Hematopoietic multipotent progenitor cell treated with erythropoietin and hydrocortisone succinate and interleukin-3 and kit ligand, for 8 days (in vitro differentiated cells): Measurements from ENCODE around the gene DYRK3.

ENCODE experiments used
- DNase-seq: peaks from one replicate; pipeline ENCODE4 v3.0.0-alpha.2; 2015

Gene DYRK3

GRCh38 chr1:206684478-206685333 lies 49.4 kb downstream of the DYRK3 start, which contains the start of gene MAPKAPK2:
Gene MAPKAPK2, plus strand, starts transcription at chr1:206684905. Its CDS starts 325 bp downstream, at chr1:206685230.
- DNase-seq, result peak; percentile 55

GRCh38 chr1:206685334-206685768 lies 50.0 kb downstream of the DYRK3 start:
- DNase-seq, result no peak

- DNase-seq, result peak; percentile 57
These were observed 50.6 kb downstream of the DYRK3 start for GRCh38 chr1:206685769-206686477.

DNA sequence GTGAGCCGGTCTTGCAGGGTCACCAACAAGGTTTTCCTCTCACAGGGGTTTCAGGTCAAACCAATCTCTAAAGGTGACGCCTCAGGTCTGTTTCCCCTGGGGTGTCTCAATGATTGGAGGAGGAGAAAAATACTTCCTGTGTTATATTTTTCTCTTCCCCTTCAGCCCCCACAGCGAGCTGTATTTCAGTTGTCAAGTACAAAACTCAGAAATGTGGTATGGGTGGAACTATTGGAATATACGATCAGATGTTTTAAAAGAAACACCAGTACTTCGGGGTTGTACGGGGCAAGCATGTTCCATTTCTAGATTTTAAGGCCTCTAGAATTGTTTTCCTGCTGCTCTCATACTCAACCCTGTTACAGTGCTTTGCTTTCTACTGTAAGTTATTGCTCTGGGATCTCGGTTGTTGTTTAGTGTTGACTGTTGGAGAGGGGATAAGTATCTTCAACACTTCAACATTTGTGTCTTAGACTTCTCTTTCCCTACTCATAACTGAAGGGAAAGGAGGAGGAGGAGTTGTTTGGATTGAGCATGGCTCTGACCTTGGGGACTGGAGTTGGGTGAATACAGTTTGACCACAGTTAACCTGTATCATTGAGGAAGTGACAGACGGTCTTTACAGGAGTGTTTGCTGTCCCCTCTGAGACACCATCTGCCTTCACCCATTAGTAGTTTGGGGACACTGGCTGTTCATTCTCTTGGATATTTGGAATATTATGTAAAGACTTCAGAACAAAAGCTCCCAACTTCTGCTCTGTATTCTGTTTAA lies 51.3 kb downstream of the DYRK3 start:
- DNase-seq, result peak; percentile 16

GRCh38 chr1:206687251-206687914 lies 52.0 kb downstream of the DYRK3 start:
- no peak for DNase-seq

DNA sequence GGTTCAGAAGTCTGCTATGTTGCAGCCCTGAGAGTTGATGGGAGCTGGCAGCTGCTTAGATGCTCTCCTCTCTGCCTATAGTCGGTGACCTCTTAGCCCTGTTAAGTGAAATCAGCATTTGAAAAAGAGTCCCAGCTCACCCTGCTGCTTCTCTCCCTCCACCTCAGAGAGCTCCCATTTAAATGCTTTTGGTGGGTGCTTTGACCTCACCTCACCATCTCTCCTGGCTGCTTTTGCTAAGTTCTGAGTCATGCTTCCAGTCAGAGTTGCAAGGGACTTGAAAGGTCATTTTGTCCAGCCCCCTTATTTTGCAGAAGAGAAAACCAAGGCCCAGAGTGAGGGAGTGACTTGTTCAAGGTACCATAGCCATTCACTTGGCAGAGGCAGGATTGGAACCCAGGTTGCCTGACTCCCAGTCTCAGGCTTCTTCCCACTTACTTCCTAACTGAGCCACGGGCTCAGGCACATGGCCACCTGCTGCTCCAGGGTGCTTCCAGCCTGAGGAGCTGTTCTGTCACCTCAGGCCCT lies 52.6 kb downstream of the DYRK3 start:
- DNase-seq, result no peak

GRCh38 chr1:206690516-206690915 lies 55.2 kb downstream of the DYRK3 start:
- no peak for DNase-seq

- DNase-seq, result no peak
These were observed 56.3 kb downstream of the DYRK3 start for GRCh38 chr1:206691604-206692003.

- DNase-seq, result no peak
These were observed 57.7 kb downstream of the DYRK3 start for GRCh38 chr1:206693029-206693428.

GRCh38 chr1:206693592-206693991 lies 58.3 kb downstream of the DYRK3 start:
- no peak for DNase-seq

- no peak for DNase-seq
These were observed 59.1 kb downstream of the DYRK3 start for GRCh38 chr1:206694171-206695124.

GRCh38 chr1:206695733-206696132 lies 60.4 kb downstream of the DYRK3 start:
- no peak for DNase-seq

GRCh38 chr1:206696812-206697585 lies 61.7 kb downstream of the DYRK3 start:
- DNase-seq, result no peak

GRCh38 chr1:206698011-206698410 lies 62.7 kb downstream of the DYRK3 start:
- no peak for DNase-seq
